Loucy (cell line): ENCODE results near the gene BTC.
"Not testable (repeated sequence)": the region's sequence is repeated elsewhere in the genome, so short reads cannot be mapped to it uniquely, and the experiment has no call there.

ENCODE experiments used
- H2AFZ ChIP-seq: fragments of 200-600 bp; sonication (generic); 2 replicates; pipeline ENCODE4 v1.6.0; 2016; ENCODE audit warnings: antibody characterized with exemption, mild to moderate bottlenecking, low read length, moderate library complexity
- H3F3A ChIP-seq: fragments of 200-600 bp; 2 replicates; pipeline ENCODE4 v1.6.0; 2016; ENCODE audit warnings: antibody characterized with exemption, low read depth, mild to moderate bottlenecking
- H3K27me3 ChIP-seq: fragments of 200-600 bp; sonication (generic); 2 replicates; pipeline ENCODE4 v1.6.1; 2014; ENCODE audit warnings: low read length, mild to moderate bottlenecking; ENCODE audit not compliant: insufficient read depth, poor library complexity, severe bottlenecking
- H3K36me3 ChIP-seq: fragments of 200-600 bp; sonication (generic); 2 replicates; pipeline ENCODE4 v1.6.1; 2016; ENCODE audit warnings: low read length; ENCODE audit not compliant: insufficient read depth
- H3K4me1 ChIP-seq: fragments of 200-600 bp; sonication (generic); 2 replicates; pipeline ENCODE4 v1.5.1; 2014; ENCODE audit warnings: low read length, mild to moderate bottlenecking; ENCODE audit not compliant: insufficient read depth, poor library complexity, severe bottlenecking
- H3K4me2 ChIP-seq: fragments of 200-600 bp; sonication (generic); 2 replicates; pipeline ENCODE4 v1.6.0; 2014; ENCODE audit warnings: antibody characterized with exemption, low read length, low read depth, mild to moderate bottlenecking; ENCODE audit not compliant: poor library complexity, severe bottlenecking
- H3K4me3 ChIP-seq: fragments of 200-600 bp; sonication (generic); 2 replicates; pipeline ENCODE4 v1.5.1; 2014; ENCODE audit warnings: low read length, mild to moderate bottlenecking, mixed read lengths; ENCODE audit not compliant: poor library complexity, severe bottlenecking
- H3K79me2 ChIP-seq: fragments of 200-600 bp; sonication (generic); 2 replicates; pipeline ENCODE4 v1.6.1; 2014; ENCODE audit warnings: low read length; ENCODE audit not compliant: insufficient read depth
- H3K9ac ChIP-seq: fragments of 200-600 bp; sonication (generic); 2 replicates; pipeline ENCODE4 v1.6.0; 2014; ENCODE audit warnings: mild to moderate bottlenecking, low read depth, low read length, moderate library complexity; ENCODE audit not compliant: poor library complexity, severe bottlenecking
- H3K9me2 ChIP-seq: fragments of 200-600 bp; sonication (generic); replicated peaks from 2 replicates; pipeline ENCODE4 v1.6.1; 2016; ENCODE audit warnings: low read depth, low read length, mixed read lengths
- H3K9me3 ChIP-seq: fragments of 200-600 bp; sonication (generic); 2 replicates; pipeline ENCODE4 v1.6.1; 2014; ENCODE audit warnings: mild to moderate bottlenecking, antibody characterized with exemption, low read length, low read depth; ENCODE audit not compliant: insufficient read depth
- H4K20me1 ChIP-seq: fragments of 200-600 bp; sonication (generic); 2 replicates; pipeline ENCODE4 v1.6.0; 2014; ENCODE audit warnings: antibody characterized with exemption, low read length, mild to moderate bottlenecking; ENCODE audit not compliant: insufficient read depth, poor library complexity, severe bottlenecking
- EZH2phosphoT487 ChIP-seq: fragments of 200-600 bp; IDR thresholded peaks from 2 replicates; pipeline ENCODE4 v1.6.1; 2018; ENCODE audit warnings: antibody characterized with exemption, mild to moderate bottlenecking, moderate library complexity, borderline replicate concordance
- TF ChIP-seq, protein P1 (sequence below): fragments of 200-600 bp; sonication (generic); conservative IDR thresholded peaks from 2 replicates; pipeline ENCODE4 v1.5.1; 2014; ENCODE audit warnings: mild to moderate bottlenecking, antibody characterized with exemption, low read length

The BTC gene

GRCh38 chr4:74715706-74716435 lies 78.5 kb downstream of the BTC start:
- no peaks in the 10 kb centered on the region for H3K9me2 ChIP-seq

GRCh38 chr4:74714611-74715130 lies 79.7 kb downstream of the BTC start:
- no peaks in the 10 kb centered on the region for H3F3A ChIP-seq
- H3K36me3 ChIP-seq, result no peaks in the 10 kb centered on the region
- H3K79me2 ChIP-seq, result no peaks in the 10 kb centered on the region
- no peaks in the 10 kb centered on the region for H3K9me2 ChIP-seq
- H3K4me3 ChIP-seq, result no peak overlapping the region
- no peak overlapping the region for H2AFZ ChIP-seq
- TF ChIP-seq, protein P1, sequence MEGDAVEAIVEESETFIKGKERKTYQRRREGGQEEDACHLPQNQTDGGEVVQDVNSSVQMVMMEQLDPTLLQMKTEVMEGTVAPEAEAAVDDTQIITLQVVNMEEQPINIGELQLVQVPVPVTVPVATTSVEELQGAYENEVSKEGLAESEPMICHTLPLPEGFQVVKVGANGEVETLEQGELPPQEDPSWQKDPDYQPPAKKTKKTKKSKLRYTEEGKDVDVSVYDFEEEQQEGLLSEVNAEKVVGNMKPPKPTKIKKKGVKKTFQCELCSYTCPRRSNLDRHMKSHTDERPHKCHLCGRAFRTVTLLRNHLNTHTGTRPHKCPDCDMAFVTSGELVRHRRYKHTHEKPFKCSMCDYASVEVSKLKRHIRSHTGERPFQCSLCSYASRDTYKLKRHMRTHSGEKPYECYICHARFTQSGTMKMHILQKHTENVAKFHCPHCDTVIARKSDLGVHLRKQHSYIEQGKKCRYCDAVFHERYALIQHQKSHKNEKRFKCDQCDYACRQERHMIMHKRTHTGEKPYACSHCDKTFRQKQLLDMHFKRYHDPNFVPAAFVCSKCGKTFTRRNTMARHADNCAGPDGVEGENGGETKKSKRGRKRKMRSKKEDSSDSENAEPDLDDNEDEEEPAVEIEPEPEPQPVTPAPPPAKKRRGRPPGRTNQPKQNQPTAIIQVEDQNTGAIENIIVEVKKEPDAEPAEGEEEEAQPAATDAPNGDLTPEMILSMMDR, result no peak
- TF ChIP-seq EZH2phosphoT487, result no peak
- no peaks in the 10 kb centered on the region for H4K20me1 ChIP-seq
- H3K4me1 ChIP-seq, result no peaks in the 10 kb centered on the region
- no peaks in the 10 kb centered on the region for H3K9me3 ChIP-seq
- no peaks in the 10 kb centered on the region for H3K27me3 ChIP-seq
- H3K9ac ChIP-seq, result no peak overlapping the region
- H3K4me2 ChIP-seq, result no peak overlapping the region

More at GRCh38 chr4:74715706-74716435, 78.5 kb downstream of the BTC start:
- Histone ChIP-seq H4K20me1 (no peaks in the 10 kb centered on the region), H3F3A (no peaks in the 10 kb centered on the region), H3K4me3 (peak overlapping the region; percentile 6), H3K9me3 (no peaks in the 10 kb centered on the region), H3K27me3 (no peaks in the 10 kb centered on the region), H3K4me1 (no peaks in the 10 kb centered on the region), H3K79me2 (no peaks in the 10 kb centered on the region), H3K36me3 (no peaks in the 10 kb centered on the region), H3K4me2 (no peak overlapping the region), H3K9ac (no peak overlapping the region), H2AFZ (0 out of 2 replicates have a peak overlapping the region, but pooled peaks have one; percentile 34)
- TF ChIP-seq, protein P1, result no peak
- no peak for TF ChIP-seq EZH2phosphoT487

DNA sequence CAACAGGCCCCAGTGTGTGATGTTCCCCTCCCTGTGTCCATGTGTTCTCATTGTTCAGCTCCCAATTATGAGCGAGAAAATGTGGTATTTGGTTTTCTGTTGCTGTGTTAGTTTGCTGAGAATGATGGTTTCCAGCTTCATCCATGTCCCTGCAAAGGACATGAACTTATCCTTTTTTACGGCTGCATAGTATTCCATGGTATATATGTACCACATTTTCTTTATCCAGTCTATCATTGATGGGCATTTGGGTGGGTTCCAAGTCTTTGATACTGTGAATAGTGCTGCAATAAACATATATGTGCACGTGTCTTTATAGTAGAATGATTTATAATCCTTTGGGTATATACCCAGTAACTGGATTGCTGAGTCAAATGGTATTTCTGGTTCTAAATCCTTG lies 86.2 kb downstream of the BTC start:
- not testable (repeated sequence) for H3K4me2 ChIP-seq, H3K27me3 ChIP-seq, H3K36me3 ChIP-seq, H3K9me3 ChIP-seq, H3F3A ChIP-seq, H3K9ac ChIP-seq, H3K4me1 ChIP-seq, H3K4me3 ChIP-seq, H3K9me2 ChIP-seq, H4K20me1 ChIP-seq, H2AFZ ChIP-seq, H3K79me2 ChIP-seq
